Activated CD4-positive, alpha-beta T cell treated with anti-CD3 and anti-CD28 coated beads, Interleukin-2, amount 50 U/mL, for 16 hours (primary cell): Measurements from ENCODE around the gene CADM1.

Source experiments
- DNase-seq: peaks from one replicate; pipeline ENCODE4 v3.0.0-alpha.2; 2020

CADM1 gene

GRCh38 chr11:115393950-115394349, 110.3 kb downstream of the CADM1 start:
- DNase-seq: no peak

GRCh38 chr11:115391598-115391997, 112.6 kb downstream of the CADM1 start:
- no peak for DNase-seq

DNA sequence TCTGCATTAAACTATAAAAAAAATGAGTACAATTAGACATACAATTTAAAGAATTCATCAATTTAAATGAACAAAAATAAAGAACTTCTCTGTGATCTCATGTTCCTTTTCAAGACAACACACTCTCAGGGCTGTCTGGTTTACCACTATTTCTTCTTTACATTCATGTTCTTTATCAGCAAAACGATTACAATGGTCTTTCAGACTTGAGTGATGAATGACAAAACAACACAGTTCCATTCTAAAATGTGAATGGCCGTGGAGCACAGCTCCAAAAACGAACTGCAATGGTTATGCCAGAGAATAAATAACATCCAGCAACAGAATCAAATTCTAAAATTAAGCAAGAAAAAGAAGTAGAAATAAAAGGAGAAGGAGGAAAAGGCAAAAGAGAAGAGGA, 113.1 kb downstream of the CADM1 start:
- DNase-seq: no peak

- DNase-seq: no peak
Observed at GRCh38 chr11:115390441-115390840, 113.8 kb downstream of the CADM1 start.

GRCh38 chr11:115389790-115390189, 114.4 kb downstream of the CADM1 start:
- no peak for DNase-seq

DNA sequence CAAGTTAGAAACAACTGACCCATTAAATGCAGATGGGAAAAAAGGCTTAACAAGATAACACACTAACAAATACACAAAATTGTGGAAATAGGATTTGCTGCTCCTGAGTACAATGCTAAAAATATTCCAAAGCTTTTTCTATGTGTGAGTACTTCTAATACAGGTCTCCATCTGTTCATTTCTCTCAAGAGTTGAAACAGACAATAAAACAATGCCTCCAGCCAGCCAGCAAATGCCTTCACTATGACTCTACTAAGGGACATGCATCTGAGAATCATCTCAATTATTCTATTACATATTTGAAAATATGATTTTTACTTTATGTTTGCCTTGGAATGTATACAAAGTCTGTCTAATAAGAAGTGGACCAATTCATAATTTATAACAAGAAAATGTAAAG, 119.0 kb downstream of the CADM1 start:
- no peak for DNase-seq

DNA sequence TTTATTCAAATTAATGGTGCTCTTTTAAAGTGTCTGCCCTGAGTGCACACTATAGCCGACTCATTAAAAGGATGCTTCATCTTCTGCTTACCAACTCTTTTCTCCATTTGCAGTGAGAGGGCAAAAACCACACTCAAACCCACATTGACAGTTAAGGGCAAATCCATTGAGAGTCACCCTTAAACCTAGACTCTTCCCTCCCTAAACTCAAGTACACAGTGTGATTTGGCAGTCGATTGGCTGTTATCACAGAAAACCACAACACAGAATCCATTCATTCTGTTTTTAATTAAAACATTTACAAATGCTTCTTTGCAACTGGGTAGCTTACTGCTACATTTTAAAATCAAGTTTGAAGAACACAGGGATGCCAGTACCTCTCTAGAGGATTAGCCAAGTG, 120.0 kb downstream of the CADM1 start:
- DNase-seq: no peak

DNA sequence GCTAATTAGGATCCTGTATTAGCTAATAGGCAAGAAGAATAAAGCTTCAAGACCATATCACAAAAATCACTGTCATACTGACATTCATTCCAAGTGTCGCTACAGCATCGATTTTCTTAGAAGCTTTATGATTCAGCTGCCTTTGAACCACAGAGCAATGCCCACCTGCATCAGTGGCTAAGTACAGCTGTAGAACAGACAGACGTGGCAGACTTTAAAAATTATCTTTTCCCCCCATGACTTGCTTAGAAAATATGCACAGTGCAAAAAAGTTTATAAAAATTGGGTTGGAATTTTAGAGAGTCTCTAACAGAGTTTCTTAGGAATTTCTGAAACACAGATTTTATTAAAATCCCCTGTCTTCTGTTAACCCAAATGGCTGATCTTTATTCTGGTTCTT, 120.8 kb downstream of the CADM1 start:
- DNase-seq: no peak

DNA sequence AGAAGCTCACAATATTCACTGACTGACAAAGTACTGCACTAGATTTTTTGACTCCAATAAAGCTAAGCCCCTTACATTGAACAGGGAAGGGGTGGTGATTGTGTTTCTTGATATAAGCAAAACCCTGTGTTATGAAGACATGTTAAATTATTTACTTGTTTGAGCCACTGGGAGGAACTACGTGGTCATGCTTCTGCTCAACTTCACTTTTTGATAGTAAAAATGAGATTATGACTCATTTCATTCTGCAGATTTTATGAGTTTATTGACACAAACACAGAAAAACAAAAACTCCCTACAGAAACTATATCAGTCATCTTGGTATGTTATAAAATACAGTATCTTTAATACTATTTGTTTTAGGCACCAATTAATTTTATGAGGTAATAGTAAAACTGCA, 124.7 kb downstream of the CADM1 start:
- DNase-seq: peak; percentile 62

DNA sequence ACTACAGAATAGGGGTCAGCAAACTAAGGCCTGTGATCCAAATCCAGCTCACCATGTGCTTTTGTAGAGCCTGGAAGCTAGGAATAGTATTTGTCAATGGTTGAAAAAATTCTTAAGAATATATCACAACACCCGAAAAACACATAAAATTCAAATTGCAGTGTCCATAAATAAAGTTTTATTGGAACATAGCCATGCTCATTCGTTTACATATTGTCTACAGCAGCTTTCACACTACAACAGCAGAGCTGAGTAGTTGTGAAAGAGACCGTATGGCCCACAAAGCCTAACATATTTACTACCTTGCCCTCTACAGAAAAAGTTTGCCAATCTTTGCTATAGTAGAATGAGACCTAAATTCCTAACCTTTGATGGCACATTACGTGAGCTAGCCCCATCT, 125.7 kb downstream of the CADM1 start:
- no peak for DNase-seq

DNA sequence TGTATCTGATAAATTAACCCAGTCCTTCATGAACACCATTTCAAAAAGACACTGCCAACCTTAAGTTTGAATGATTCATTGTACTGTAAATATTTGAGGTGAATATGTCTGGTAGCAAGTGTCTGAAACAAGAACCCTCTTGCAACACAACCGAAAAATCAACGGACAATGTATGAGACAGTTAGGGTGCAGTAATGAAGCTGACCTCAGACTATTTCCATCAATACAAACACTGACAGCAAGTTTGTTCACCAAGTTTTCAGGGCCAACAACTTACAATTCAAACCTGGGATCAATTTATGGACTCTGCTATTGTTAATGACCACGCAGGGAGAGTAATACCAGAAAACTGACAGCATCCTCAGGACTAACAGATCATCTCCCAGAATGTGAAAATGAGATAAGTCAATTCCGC, 126.3 kb downstream of the CADM1 start:
- DNase-seq: no peak

DNA sequence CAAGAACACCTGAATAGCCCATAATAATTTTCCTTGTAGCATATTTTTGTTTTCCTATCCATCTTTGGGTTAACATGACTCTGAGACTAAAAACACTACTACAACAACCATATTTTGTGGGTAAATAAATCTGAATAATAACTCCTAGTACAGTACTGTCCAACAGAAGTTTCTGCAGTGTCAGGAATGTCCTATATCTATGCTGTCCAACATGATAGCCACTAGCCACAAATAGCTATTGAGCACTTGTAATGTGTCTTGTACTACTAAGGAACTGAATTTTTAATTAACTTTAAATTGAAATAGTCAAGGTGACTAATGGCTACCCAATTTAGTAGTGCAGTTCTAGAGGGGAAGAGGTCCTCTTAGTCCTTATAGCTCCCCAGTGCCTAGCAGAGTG, 135.6 kb downstream of the CADM1 start:
- no peak for DNase-seq

GRCh38 chr11:115366826-115367225, 137.4 kb downstream of the CADM1 start:
- no peak for DNase-seq

DNA sequence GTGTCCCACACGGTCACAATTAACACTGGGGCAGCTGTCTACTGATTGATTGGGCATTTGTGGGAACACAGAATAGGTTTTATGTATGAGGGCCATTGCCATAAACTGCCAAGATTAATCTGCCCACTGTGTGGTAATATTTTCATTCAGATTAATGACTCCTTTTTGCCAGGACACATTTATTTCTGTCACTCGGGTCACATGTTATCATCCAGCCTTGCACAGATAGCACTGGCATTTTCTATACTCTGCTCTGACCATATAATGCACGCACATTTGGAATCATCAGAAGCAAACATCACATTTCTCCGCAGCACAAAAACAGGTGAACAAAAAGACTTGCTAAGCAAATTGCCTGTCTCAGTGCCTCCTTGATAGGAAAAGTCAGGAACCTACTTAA, 138.3 kb downstream of the CADM1 start:
- DNase-seq: no peak

DNA sequence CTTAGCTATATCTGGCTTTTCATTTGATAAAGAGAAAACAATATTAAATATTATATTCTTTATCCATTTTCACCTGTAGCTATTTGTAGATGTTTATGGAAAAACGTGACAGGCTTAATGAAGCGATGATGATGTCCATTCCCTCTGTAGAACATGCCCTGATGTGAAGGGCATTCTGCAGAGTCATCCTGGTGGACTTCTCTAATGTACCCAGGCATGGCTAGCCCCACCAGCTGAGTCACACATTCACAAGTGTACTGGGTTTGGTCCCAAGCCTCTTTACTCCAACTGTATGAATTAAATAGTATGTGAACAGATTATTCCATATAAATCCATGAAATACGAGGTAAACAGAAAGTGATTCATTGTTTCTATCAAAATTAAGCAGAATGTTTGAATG, 139.3 kb downstream of the CADM1 start:
- DNase-seq: no peak

- DNase-seq: no peak
Observed at GRCh38 chr11:115363921-115364320, 140.3 kb downstream of the CADM1 start.

- no peak for DNase-seq
Observed at GRCh38 chr11:115363426-115363825, 140.8 kb downstream of the CADM1 start.

- DNase-seq: no peak
Observed at GRCh38 chr11:115362997-115363396, 141.2 kb downstream of the CADM1 start.

- DNase-seq: no peak
Observed at GRCh38 chr11:115361025-115361424, 143.2 kb downstream of the CADM1 start.

DNA sequence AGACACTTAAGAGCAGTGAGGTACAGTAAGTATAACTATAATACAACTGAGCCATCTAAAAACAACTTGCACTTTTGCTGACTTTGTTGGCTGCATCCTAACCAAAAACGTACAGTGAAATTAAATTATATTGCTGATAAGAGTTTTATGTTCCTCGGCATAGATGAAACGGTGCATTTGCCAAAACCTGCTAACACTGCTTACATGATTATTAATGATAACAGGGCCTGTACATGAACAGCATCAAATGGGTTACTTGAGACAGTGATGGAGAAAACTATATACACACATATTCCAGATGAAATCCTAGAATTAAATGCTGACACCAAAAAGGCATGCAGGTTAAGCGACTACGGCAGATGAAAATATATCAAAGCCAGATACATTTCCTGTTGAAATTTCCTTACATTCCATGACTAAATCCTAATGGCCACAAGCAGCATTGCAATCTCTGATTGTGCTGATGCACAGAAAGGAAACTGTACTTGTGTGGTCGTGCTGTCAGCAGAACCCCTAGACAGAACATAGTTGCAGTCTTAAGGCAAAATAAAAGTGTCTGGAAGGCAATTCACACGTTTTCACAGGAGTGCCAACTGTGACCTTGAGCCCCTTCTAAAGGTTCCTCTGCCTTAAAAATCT, 143.9 kb downstream of the CADM1 start:
- DNase-seq: no peak

DNA sequence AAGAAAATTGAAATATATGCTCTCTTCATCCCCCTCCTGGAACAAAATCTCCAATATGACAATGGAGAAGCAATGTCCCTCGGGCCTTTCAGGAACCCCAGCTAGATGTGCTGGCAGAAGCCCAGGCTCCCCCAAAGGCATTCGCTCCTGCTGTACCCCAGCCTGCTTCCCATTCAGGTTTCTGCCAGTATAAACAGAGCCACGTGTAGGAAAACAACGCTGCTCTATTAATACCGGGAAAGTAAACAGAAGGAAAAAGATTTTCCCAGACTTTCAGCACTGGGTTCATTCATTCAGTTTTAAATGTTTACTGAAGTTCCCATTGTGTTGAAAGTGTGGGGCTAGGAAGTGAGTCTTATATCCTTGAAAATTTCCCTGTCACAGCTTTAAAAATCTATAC, 147.1 kb downstream of the CADM1 start:
- DNase-seq: no peak

- DNase-seq: no peak
Observed at GRCh38 chr11:115352805-115353485, 151.3 kb downstream of the CADM1 start.

DNA sequence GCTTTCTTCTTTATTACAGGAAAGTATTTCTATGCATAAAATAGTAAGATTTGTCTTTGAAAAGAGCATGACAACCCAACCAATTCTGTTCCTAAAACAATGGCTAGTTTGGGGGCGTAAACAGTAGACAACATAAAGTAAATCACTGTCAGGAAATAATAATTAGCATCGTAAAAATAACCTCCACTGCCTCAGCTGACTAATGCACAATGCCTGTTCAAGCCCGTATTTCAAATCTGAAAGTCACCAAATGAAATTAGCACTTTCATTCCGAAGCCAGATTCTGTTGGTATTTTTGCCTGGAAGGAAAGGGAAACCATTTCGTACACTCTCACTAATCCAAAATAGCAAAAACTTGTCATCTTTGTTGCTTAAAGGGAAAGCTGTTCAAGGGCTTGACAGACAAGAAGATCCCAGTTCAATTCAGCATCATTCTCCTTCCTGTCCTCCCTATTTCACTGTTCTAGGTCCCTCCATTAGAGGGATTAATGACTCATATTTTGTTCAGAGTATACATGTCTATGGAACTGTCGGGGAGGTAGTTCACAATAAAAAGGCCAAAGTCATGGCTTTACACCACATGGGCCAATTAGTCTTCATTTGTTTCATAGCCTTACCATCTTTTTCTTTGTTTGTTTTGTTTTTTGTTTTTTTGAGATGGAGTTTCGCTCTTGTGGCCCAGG, 154.7 kb downstream of the CADM1 start:
- DNase-seq: no peak

DNA sequence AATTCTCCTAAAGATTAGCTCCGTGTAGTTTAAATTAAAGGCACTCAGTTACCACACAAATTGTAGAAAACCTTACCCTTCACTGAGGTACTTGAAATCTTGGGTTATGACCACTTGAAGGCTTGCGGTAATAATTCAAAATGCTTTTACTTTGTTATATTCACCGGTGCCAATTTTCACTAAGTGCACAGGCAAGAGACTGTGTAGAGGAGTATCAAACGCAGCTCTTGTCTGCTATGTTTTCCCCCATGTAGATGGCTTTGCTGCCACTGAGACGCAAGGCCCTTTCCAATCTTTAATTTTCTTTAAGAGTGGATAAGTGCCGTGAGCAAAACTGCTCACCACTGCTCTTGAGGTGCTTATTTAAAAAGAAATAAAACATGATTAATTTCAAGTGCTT, 155.8 kb downstream of the CADM1 start:
- DNase-seq: no peak
